Dendritic cell treated with granulocyte-macrophage colony-stimulating factor and Interleukin-4, amounts not matched to agents 40 ng/mL and 50 ng/mL, for 4 days (primary cell): ENCODE results near the gene GAD2.
A peak's percentile ranks its signal among the peaks of the same experiment; 100 is the strongest.
"Not testable (repeated sequence)": the region's sequence is repeated elsewhere in the genome, so short reads cannot be mapped to it uniquely, and the experiment has no call there.

Experiments
- H3K27ac Mint-ChIP-seq: one replicate; pipeline ENCODE4 v1.8.0; 2022; ENCODE audit warnings: mild to moderate bottlenecking, mixed read lengths
- H3K27me3 Mint-ChIP-seq: one replicate; pipeline ENCODE4 v1.8.0; 2022; ENCODE audit warnings: mild to moderate bottlenecking, mixed read lengths
- H3K36me3 Mint-ChIP-seq: one replicate; pipeline ENCODE4 v1.8.0; 2022; ENCODE audit warnings: low read depth, mixed read lengths
- H3K4me1 Mint-ChIP-seq: one replicate; pipeline ENCODE4 v1.8.0; 2022; ENCODE audit warnings: low read depth, mixed read lengths
- H3K4me3 Mint-ChIP-seq: one replicate; pipeline ENCODE4 v1.8.0; 2022; ENCODE audit warnings: mild to moderate bottlenecking, moderate library complexity, mixed read lengths
- H3K9me3 Mint-ChIP-seq: one replicate; pipeline ENCODE4 v1.8.0; 2022; ENCODE audit warnings: mixed read lengths
- intact Hi-C: fragments of 100-400 bp; cut with micrococcal nuclease; formaldehyde crosslinking; loops from one replicate; pipeline ENCODE4 v1.15.0; 2022

The GAD2 gene

GRCh38 chr10:26311383-26311940, 94.9 kb downstream of the GAD2 start:
- Mint-ChIP-seq H3K36me3 (no peaks in the 10 kb centered on the region), H3K27ac (no peak overlapping the region), H3K9me3 (no peaks in the 10 kb centered on the region), H3K4me3 (no peak overlapping the region), H3K27me3 (peaks cover 35% of the 10 kb centered on the region), H3K4me1 (no peaks in the 10 kb centered on the region)
- intact Hi-C loops, result no loop called here

GRCh38 chr10:26314265-26315013, 97.9 kb downstream of the GAD2 start:
- intact Hi-C loops, result no loop called here
- Mint-ChIP-seq H3K4me1 (no peaks in the 10 kb centered on the region), H3K4me3 (no peak overlapping the region), H3K36me3 (no peaks in the 10 kb centered on the region), H3K27ac (no peak overlapping the region), H3K9me3 (no peaks in the 10 kb centered on the region), H3K27me3 (peaks cover 33% of the 10 kb centered on the region)

GRCh38 chr10:26318672-26319071, 102.1 kb downstream of the GAD2 start:
- Mint-ChIP-seq H3K4me1 (no peaks in the 10 kb centered on the region), H3K27ac (no peak overlapping the region), H3K27me3 (peaks cover 25% of the 10 kb centered on the region), H3K36me3 (no peaks in the 10 kb centered on the region), H3K4me3 (no peak overlapping the region), H3K9me3 (no peaks in the 10 kb centered on the region)
- intact Hi-C loops, result no loop called here

- Mint-ChIP-seq H3K9me3 (peaks cover 13% of the 10 kb centered on the region), H3K27me3 (peaks cover 21% of the 10 kb centered on the region), H3K4me3 (no peak overlapping the region), H3K4me1 (no peaks in the 10 kb centered on the region), H3K27ac (no peak overlapping the region), H3K36me3 (no peaks in the 10 kb centered on the region)
- intact Hi-C loops, result no loop called here
Measured at GRCh38 chr10:26323219-26323618, 106.6 kb downstream of the GAD2 start.

- H3K4me3 Mint-ChIP-seq, result no peak overlapping the region
- no peak overlapping the region for H3K27ac Mint-ChIP-seq
Measured at GRCh38 chr10:26326851-26327250, 110.3 kb downstream of the GAD2 start.

GRCh38 chr10:26327811-26328210, 111.2 kb downstream of the GAD2 start:
- Mint-ChIP-seq H3K27me3 (no peaks in the 10 kb centered on the region), H3K36me3 (no peaks in the 10 kb centered on the region), H3K9me3 (peaks cover 13% of the 10 kb centered on the region), H3K27ac (no peak overlapping the region), H3K4me3 (no peak overlapping the region), H3K4me1 (peaks cover 7% of the 10 kb centered on the region)
- intact Hi-C loops, result no loop called here

More at GRCh38 chr10:26326851-26327250, 110.3 kb downstream of the GAD2 start:
- Mint-ChIP-seq H3K4me1 (peaks cover 7% of the 10 kb centered on the region), H3K9me3 (peaks cover 13% of the 10 kb centered on the region), H3K36me3 (no peaks in the 10 kb centered on the region), H3K27me3 (peaks cover 3% of the 10 kb centered on the region)
- intact Hi-C loops, result no loop called here

GRCh38 chr10:26331371-26331770, 114.8 kb downstream of the GAD2 start:
- Mint-ChIP-seq H3K27me3 (no peaks in the 10 kb centered on the region), H3K27ac (no peak overlapping the region), H3K4me3 (no peak overlapping the region), H3K36me3 (peaks cover 6% of the 10 kb centered on the region), H3K4me1 (peaks cover 16% of the 10 kb centered on the region), H3K9me3 (peaks cover 21% of the 10 kb centered on the region)
- intact Hi-C loops, result loop anchor here (10.0 kb wide), 1 partner anchor 353 kb away; no protein-coding TSS in a partner anchor

GRCh38 chr10:26334232-26334931, 117.8 kb downstream of the GAD2 start:
- Mint-ChIP-seq H3K9me3 (peaks cover 10% of the 10 kb centered on the region), H3K27ac (no peak overlapping the region), H3K4me3 (no peak overlapping the region), H3K27me3 (no peaks in the 10 kb centered on the region), H3K36me3 (peaks cover 6% of the 10 kb centered on the region), H3K4me1 (peaks cover 23% of the 10 kb centered on the region)
- intact Hi-C loops, result loop anchor here (10.0 kb wide), 1 partner anchor 350 kb away; no protein-coding TSS in a partner anchor

- intact Hi-C loops, result loop anchor here (1.0 to 10.0 kb wide), 5 partner anchors 107 to 547 kb away; no protein-coding TSS in a partner anchor
- Mint-ChIP-seq H3K9me3 (peaks cover 10% of the 10 kb centered on the region), H3K4me3 (peak overlapping the region; percentile 69), H3K4me1 (peaks cover 16% of the 10 kb centered on the region), H3K27me3 (no peaks in the 10 kb centered on the region), H3K36me3 (peaks cover 6% of the 10 kb centered on the region), H3K27ac (peak overlapping the region; percentile 70)
Measured at GRCh38 chr10:26334932-26335573, 118.5 kb downstream of the GAD2 start.

- Mint-ChIP-seq H3K9me3 (peaks cover 10% of the 10 kb centered on the region), H3K27me3 (no peaks in the 10 kb centered on the region), H3K4me1 (peaks cover 16% of the 10 kb centered on the region), H3K4me3 (peak overlapping the region; percentile 69), H3K36me3 (peaks cover 6% of the 10 kb centered on the region), H3K27ac (peak overlapping the region; percentile 70)
- intact Hi-C loops, result loop anchor here (1.0 to 10.0 kb wide), 5 partner anchors 107 to 547 kb away; no protein-coding TSS in a partner anchor
Measured at GRCh38 chr10:26335574-26336093, 119.1 kb downstream of the GAD2 start.

GRCh38 chr10:26336979-26337378, 120.4 kb downstream of the GAD2 start:
- Mint-ChIP-seq H3K4me3 (no peak overlapping the region), H3K36me3 (peaks cover 6% of the 10 kb centered on the region), H3K27ac (peak overlapping the region; percentile 45), H3K9me3 (peaks cover 20% of the 10 kb centered on the region), H3K27me3 (no peaks in the 10 kb centered on the region), H3K4me1 (peaks cover 21% of the 10 kb centered on the region)
- intact Hi-C loops, result loop anchor here (5.0 to 10.0 kb wide), 4 partner anchors 105 to 545 kb away; no protein-coding TSS in a partner anchor

GRCh38 chr10:26341701-26342100, 125.1 kb downstream of the GAD2 start:
- no peaks in the 10 kb centered on the region for H3K27me3 Mint-ChIP-seq
- intact Hi-C loops, result no loop called here
- peaks cover 11% of the 10 kb centered on the region for H3K9me3 Mint-ChIP-seq
- H3K4me3 Mint-ChIP-seq, result no peak overlapping the region
- H3K36me3 Mint-ChIP-seq, result no peaks in the 10 kb centered on the region
- peak overlapping the region; percentile 54 for H3K27ac Mint-ChIP-seq
- peaks cover 11% of the 10 kb centered on the region for H3K4me1 Mint-ChIP-seq

GRCh38 chr10:26348821-26349417, 132.3 kb downstream of the GAD2 start:
- H3K36me3 Mint-ChIP-seq, H3K4me1 Mint-ChIP-seq, H3K27me3 Mint-ChIP-seq, H3K4me3 Mint-ChIP-seq, H3K27ac Mint-ChIP-seq, intact Hi-C loops: not testable (repeated sequence)
- H3K9me3 Mint-ChIP-seq, result peaks cover 18% of the 10 kb centered on the region
